Ishikawa (cell line): ENCODE data around the gene CAND1.

ENCODE experiments used
- CEBPB ChIP-seq: IDR thresholded peaks from 2 replicates; pipeline ENCODE4 v1.6.1; 2012
- CREB1 ChIP-seq: IDR thresholded peaks from 2 replicates; pipeline ENCODE4 v1.6.1; 2012; ENCODE audit warnings: low read depth
- EGR1 ChIP-seq: IDR thresholded peaks from 2 replicates; pipeline ENCODE4 v1.6.1; 2012
- EP300 ChIP-seq: IDR thresholded peaks from 2 replicates; pipeline ENCODE4 v1.6.1; 2012; ENCODE audit warnings: borderline replicate concordance
- FOXM1 ChIP-seq: IDR thresholded peaks from 2 replicates; pipeline ENCODE4 v1.6.1; 2012; ENCODE audit warnings: low read depth, borderline replicate concordance
- NFIC ChIP-seq: IDR thresholded peaks from 2 replicates; pipeline ENCODE4 v1.6.1; 2012
- RAD21 ChIP-seq: IDR thresholded peaks from 2 replicates; pipeline ENCODE4 v1.6.1; 2012; ENCODE audit warnings: low read depth
- TAF1 ChIP-seq: IDR thresholded peaks from 2 replicates; pipeline ENCODE4 v1.6.1; 2012; ENCODE audit warnings: low read depth, mild to moderate bottlenecking
- TCF12 ChIP-seq: IDR thresholded peaks from 2 replicates; pipeline ENCODE4 v1.6.1; 2012; ENCODE audit warnings: low read depth
- TEAD4 ChIP-seq: IDR thresholded peaks from 2 replicates; pipeline ENCODE4 v1.6.1; 2012
- YY1 ChIP-seq: IDR thresholded peaks from 2 replicates; pipeline ENCODE4 v1.6.1; 2012; ENCODE audit warnings: low read depth
- ZBTB7A ChIP-seq: IDR thresholded peaks from 2 replicates; pipeline ENCODE4 v1.6.1; 2012; ENCODE audit warnings: low read depth
- TF ChIP-seq, protein P1 (sequence below): IDR thresholded peaks from 2 replicates; pipeline ENCODE4 v1.6.1; 2012; ENCODE audit warnings: low read depth, mild to moderate bottlenecking
- TF ChIP-seq, protein P2 (sequence below): IDR thresholded peaks from 2 replicates; pipeline ENCODE4 v1.6.1; 2012
- TF ChIP-seq, protein P3 (sequence below): IDR thresholded peaks from 2 replicates; pipeline ENCODE4 v1.6.1; 2012

The CAND1 gene

DNA sequence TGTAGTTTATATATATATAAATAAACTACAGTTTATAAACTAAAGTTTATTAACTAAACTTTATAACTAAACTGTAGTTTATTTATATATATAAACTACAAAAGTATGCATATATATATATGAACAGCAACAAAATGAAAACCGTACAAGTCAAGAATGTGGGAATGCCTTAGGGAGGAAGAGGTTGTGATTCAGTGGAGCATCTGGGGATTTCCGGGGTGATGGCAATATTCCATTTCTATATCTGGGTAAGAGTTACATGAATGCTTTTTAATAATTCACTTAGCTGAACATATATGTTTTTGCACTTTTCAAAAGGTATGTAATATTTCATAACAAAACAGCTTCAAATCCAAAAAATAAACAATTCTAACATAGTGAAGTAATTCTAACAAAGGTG is 30.1 kb upstream of the CAND1 start:
- TF ChIP-seq CREB1 (no peak), YY1 (no peak), FOXM1 (no peak), TEAD4 (no peak), CEBPB (no peak), NFIC (no peak), EGR1 (no peak), TCF12 (no peak), EP300 (no peak), TAF1 (no peak), RAD21 (no peak), ZBTB7A (no peak)
- TF ChIP-seq, protein P1, sequence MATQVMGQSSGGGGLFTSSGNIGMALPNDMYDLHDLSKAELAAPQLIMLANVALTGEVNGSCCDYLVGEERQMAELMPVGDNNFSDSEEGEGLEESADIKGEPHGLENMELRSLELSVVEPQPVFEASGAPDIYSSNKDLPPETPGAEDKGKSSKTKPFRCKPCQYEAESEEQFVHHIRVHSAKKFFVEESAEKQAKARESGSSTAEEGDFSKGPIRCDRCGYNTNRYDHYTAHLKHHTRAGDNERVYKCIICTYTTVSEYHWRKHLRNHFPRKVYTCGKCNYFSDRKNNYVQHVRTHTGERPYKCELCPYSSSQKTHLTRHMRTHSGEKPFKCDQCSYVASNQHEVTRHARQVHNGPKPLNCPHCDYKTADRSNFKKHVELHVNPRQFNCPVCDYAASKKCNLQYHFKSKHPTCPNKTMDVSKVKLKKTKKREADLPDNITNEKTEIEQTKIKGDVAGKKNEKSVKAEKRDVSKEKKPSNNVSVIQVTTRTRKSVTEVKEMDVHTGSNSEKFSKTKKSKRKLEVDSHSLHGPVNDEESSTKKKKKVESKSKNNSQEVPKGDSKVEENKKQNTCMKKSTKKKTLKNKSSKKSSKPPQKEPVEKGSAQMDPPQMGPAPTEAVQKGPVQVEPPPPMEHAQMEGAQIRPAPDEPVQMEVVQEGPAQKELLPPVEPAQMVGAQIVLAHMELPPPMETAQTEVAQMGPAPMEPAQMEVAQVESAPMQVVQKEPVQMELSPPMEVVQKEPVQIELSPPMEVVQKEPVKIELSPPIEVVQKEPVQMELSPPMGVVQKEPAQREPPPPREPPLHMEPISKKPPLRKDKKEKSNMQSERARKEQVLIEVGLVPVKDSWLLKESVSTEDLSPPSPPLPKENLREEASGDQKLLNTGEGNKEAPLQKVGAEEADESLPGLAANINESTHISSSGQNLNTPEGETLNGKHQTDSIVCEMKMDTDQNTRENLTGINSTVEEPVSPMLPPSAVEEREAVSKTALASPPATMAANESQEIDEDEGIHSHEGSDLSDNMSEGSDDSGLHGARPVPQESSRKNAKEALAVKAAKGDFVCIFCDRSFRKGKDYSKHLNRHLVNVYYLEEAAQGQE = no peak
- TF ChIP-seq, protein P2, sequence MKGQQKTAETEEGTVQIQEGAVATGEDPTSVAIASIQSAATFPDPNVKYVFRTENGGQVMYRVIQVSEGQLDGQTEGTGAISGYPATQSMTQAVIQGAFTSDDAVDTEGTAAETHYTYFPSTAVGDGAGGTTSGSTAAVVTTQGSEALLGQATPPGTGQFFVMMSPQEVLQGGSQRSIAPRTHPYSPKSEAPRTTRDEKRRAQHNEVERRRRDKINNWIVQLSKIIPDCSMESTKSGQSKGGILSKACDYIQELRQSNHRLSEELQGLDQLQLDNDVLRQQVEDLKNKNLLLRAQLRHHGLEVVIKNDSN = no peak
- TF ChIP-seq, protein P3, sequence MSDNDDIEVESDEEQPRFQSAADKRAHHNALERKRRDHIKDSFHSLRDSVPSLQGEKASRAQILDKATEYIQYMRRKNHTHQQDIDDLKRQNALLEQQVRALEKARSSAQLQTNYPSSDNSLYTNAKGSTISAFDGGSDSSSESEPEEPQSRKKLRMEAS = no peak

DNA sequence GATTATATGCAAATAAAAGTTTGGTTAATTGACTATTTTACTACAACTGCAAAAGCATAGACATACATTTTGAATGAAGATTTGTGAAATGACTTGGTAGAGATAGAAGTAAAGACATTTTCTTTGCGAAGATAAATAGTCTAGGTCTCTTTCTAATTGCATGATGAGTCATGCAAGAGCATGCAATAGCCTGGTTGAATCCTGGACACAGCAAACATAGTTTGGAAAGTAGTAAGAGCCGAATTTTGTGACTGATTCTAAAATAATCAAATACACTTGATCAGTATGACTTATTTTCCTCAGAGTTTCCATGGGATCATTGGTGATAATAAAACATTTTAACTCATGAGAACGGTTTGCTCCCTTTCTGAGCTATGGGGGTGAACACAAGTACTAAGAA is 27.7 kb upstream of the CAND1 start:
- TF ChIP-seq CEBPB (no peak), TEAD4 (no peak), EGR1 (no peak), YY1 (no peak), TAF1 (no peak), NFIC (no peak), ZBTB7A (no peak), RAD21 (no peak)
- TF ChIP-seq, protein P2 = no peak

DNA sequence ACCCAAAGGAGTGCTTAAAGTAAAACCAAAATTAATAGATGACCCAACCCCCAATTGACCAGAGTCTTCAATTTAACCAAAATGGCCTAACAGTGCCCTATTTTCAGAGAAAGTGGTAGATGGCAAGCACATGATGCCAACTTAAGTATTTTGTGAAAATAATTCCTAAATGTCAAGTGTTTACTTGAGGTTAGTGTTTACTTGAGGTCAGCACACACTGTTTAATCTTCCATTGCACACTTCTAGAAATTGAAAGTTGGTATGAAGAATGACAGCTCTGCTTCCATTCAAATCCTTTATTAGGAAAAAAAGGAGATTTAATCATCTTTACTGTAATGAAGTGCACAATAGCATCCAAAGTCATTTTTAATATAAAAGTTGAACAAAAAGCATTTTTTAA is 25.9 kb upstream of the CAND1 start:
- TF ChIP-seq, protein P1 = no peak
- TF ChIP-seq EGR1 (no peak), YY1 (no peak), RAD21 (no peak), CEBPB (no peak), TAF1 (no peak), ZBTB7A (no peak), TEAD4 (no peak), TCF12 (no peak)
- TF ChIP-seq, protein P2 = no peak

DNA sequence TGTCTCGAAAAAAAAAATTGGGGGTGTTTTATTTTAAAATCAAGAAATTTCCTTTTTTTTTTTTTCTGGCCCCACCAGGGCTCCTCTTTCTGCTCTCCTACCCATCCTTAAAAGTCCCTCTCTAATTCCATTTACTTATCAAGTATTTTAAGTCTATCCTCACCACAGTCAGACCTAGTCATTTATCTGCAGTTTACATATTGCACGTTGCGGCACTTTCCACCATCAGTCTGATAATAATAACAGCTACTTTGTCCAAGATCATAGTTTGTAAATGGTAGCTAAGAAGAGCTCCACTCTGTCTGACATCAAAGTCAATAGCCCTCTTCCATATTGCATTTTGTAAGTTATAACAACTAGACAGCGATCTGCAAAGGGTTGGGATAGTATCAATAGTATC is 23.6 kb upstream of the CAND1 start:
- no peak for TF ChIP-seq TEAD4
- no peak for TF ChIP-seq NFIC
- TF ChIP-seq RAD21 = no peak

DNA sequence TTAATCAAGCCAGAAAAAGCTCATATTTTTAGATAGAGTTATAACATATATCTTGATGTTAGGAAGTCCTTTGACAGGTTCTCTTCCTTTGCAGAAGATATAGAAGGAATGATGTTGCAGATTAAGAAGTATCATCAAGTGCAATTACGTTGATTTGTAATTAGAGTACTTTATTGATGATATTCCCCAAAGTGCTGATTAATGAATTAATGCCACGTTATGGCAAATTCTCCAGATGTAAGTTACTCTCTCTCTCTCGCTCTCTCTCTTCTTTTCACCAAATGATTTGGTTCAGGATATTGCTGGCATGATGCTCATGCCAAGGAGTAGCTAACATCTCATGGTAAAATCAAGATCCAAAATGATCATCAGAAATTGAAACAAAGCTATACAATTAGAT is 18.1 kb upstream of the CAND1 start:
- TF ChIP-seq TAF1 = no peak
- no peak for TF ChIP-seq TCF12
- TF ChIP-seq CREB1 = no peak
- TF ChIP-seq YY1 = no peak
- no peak for TF ChIP-seq ZBTB7A
- TF ChIP-seq NFIC = no peak

DNA sequence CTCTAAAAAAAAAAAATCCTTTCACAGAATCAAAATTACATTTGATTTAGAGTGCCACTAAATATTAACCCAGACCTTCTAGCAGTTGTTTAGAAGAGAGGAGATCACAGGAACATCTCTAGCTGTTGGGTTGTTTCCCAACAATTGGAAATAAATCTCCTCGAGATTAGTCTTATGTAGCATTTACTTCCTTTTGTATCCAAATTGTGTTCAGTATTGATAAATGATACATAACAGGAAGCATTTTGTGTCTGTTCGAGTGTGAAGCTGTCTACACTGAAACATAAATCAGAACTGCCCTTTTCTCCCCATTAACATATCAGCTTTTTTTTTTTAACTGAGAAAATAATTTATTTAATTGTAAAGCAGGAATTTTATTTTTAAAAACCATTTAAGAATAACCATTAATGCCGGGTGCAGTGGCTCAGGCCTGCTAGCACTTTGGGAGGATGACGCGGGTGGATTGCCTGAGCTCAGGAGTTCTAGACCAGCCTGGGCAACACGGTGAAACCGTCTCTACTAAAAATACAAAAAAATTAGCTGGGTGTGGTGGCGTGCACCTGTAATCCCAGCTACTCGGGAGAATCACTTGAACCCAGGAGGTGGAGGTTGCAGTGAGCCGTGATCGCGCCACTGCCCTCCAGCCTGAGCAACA is 14.7 kb upstream of the CAND1 start:
- TF ChIP-seq, protein P2 = no peak
- TF ChIP-seq EP300 (no peak), YY1 (no peak), RAD21 (no peak), TEAD4 (no peak), EGR1 (no peak), TAF1 (no peak), CREB1 (no peak), NFIC (no peak), FOXM1 (no peak), TCF12 (no peak), ZBTB7A (no peak), CEBPB (no peak)
- TF ChIP-seq, protein P3 = no peak
- TF ChIP-seq, protein P1 = no peak
